Neural crest cell (in vitro differentiated cells): Measurements from ENCODE around the gene PDE11A. TPM values are rescaled to one million over a fixed set of nuclear protein-coding genes. Genes with fewer than 3 reads are reported as not detected.
A peak's percentile ranks its signal among the peaks of the same experiment; 100 is the strongest.

Experiments
- DNase-seq: peaks from one replicate; pipeline ENCODE4 v3.0.0; 2021; ENCODE audit warnings: low read depth, mixed read lengths, low spot score
- H3K27ac Mint-ChIP-seq: one replicate; pipeline ENCODE4 v1.8.0; 2021; ENCODE audit warnings: mild to moderate bottlenecking, mixed read lengths; ENCODE audit not compliant: unreplicated experiment
- H3K27me3 Mint-ChIP-seq: 2 replicates; pipeline ENCODE4 v1.8.0; 2021; ENCODE audit warnings: low read depth, mild to moderate bottlenecking, mixed read lengths
- H3K36me3 Mint-ChIP-seq: 2 replicates; pipeline ENCODE4 v1.8.0; 2021; ENCODE audit warnings: low read depth, mild to moderate bottlenecking, mixed read lengths
- H3K4me1 Mint-ChIP-seq: 2 replicates; pipeline ENCODE4 v1.8.0; 2021; ENCODE audit warnings: mixed read lengths
- H3K4me3 Mint-ChIP-seq: one replicate; pipeline ENCODE4 v1.8.0; 2021; ENCODE audit warnings: mild to moderate bottlenecking, mixed read lengths
- H3K9me3 Mint-ChIP-seq: 2 replicates; pipeline ENCODE4 v1.8.0; 2021; ENCODE audit warnings: mixed read lengths
- total RNA-seq: library from RNA; stranded (reverse); gene quantifications from 2 replicates; pipeline ENCODE4 v1.2.1, GENCODE V29; 2021
- TF ChIP-seq, protein P1 (sequence below): fragments of 200-600 bp; sonication (generic); conservative IDR thresholded peaks from 2 replicates; pipeline ENCODE4 v1.5.0; 2021; ENCODE audit warnings: antibody characterized with exemption, mild to moderate bottlenecking

PDE11A gene
- total RNA-seq, 1 donor from 2014 or later = 0.28 TPM

DNA sequence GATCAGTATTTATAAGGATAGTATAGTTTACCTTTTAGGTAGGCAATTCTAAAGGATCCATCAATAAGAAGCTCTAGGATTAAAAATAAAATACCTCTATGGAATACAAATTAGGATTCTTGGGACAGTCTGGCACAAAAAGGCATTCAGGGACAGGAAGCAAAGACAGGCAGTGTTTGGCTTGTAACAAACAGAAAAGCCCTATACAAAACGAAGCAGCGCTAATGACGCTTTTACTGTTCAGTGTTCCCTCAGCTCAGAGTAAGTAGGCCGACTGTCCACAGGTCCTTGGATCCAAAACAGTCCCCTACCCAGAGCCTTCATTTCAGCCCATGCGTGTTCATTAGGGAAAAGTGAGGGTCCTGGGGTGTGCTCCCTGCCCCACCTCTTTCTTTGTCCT lies 443.7 kb downstream of the PDE11A start:
- H3K36me3 Mint-ChIP-seq = no peaks in the 10 kb centered on the region
- TF ChIP-seq, protein P1, sequence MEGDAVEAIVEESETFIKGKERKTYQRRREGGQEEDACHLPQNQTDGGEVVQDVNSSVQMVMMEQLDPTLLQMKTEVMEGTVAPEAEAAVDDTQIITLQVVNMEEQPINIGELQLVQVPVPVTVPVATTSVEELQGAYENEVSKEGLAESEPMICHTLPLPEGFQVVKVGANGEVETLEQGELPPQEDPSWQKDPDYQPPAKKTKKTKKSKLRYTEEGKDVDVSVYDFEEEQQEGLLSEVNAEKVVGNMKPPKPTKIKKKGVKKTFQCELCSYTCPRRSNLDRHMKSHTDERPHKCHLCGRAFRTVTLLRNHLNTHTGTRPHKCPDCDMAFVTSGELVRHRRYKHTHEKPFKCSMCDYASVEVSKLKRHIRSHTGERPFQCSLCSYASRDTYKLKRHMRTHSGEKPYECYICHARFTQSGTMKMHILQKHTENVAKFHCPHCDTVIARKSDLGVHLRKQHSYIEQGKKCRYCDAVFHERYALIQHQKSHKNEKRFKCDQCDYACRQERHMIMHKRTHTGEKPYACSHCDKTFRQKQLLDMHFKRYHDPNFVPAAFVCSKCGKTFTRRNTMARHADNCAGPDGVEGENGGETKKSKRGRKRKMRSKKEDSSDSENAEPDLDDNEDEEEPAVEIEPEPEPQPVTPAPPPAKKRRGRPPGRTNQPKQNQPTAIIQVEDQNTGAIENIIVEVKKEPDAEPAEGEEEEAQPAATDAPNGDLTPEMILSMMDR = no peak

DNA sequence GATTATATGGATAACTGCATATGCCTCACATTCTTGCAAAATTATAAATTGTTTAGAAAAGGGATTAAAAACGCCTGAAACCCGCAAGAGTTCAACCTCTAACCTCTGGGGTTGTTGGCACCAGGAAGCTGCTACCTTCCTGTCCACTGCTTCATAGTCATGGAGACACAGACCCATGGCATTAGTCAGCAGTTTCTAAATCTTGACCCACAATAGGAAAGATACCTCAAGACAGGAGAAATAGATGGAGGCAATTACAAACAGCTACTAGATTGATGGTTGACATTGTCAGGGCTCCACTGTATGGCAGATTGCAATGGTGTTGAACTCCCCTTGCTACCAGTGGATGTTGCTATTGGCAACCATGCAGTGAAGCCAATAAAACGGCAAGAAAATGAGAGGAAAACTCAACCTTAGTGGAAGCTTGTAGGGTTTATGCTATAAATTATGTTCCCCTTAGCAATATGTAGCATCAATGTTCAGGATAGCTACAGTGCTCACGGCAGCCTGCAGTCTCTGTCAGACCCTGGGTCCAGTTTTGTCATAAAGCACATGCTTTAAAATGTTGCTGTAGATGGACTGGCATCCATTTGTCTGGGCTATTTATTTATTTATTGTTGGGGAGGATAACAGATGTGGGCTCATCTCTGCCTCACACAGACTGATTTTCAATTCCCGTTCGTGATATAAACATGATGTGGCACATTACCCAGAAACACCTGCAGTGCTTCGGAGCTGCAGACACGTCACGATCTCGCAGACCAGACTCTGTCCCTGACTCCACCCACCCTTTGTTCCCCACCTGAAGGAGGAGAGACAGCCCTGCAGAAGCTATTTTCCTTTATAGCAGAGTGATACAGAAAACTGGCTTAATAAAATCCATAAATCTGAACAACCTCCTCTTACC lies 446.6 kb downstream of the PDE11A start:
- H3K9me3 Mint-ChIP-seq = no peaks in the 10 kb centered on the region
- no peak overlapping the region for H3K4me3 Mint-ChIP-seq

More for the DNA sequence above, 443.7 kb downstream of the PDE11A start:
- H3K9me3 Mint-ChIP-seq = no peaks in the 10 kb centered on the region
- no peaks in the 10 kb centered on the region for H3K27me3 Mint-ChIP-seq
- peaks cover 7% of the 10 kb centered on the region for H3K4me1 Mint-ChIP-seq
- H3K27ac Mint-ChIP-seq = no peak overlapping the region
- no peak overlapping the region for H3K4me3 Mint-ChIP-seq
- DNase-seq = no peak

DNA sequence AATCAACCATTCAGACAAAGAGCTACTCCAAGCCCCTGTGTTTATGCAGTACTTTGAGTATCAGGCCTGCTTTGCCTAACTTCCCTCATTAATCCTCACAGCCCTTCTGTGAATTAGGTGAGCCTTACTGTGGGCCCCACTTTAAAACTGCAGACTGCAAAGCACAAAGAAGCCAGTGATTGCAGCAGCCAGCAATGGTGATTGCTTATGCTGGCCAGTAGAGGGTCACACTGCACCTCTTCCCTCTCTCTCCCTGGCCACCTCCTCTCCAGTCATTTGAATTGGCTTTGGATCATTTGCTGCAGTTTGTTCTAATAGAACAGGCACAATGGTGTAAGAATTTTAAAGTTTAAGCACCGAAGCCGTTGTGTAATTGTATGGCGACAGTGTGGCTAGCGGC lies 450.1 kb downstream of the PDE11A start:
- Mint-ChIP-seq H3K4me3 (peak overlapping the region; percentile 44), H3K9me3 (no peaks in the 10 kb centered on the region), H3K4me1 (peaks cover 31% of the 10 kb centered on the region), H3K36me3 (no peaks in the 10 kb centered on the region), H3K27ac (peak overlapping the region; percentile 29), H3K27me3 (no peaks in the 10 kb centered on the region)
- peak; percentile 33 for DNase-seq
- TF ChIP-seq, protein P1 = peak; percentile 68

More for the DNA sequence above, 446.6 kb downstream of the PDE11A start:
- Mint-ChIP-seq H3K36me3 (no peaks in the 10 kb centered on the region), H3K27ac (no peak overlapping the region), H3K4me1 (peaks cover 26% of the 10 kb centered on the region), H3K27me3 (no peaks in the 10 kb centered on the region)
- TF ChIP-seq, protein P1 = no peak
- no peak for DNase-seq

DNA sequence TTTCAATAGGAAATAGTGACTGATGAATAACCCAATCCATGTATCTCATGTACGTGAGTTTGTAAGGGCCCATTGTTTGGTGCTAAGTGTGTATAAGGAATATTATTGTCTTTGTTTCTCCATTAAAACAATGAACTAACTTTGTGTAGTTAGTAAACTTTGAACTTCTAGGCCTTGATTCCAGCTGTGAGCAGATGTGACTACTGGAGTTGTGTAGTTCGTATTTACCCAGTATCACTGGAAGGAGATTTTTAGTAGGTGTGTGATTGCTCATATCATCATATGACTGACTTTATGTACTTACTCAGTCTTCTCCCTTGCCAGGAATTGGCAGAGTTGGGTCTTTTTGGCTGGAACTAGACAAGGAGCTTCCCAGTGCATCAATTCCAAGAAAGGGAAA lies 452.6 kb downstream of the PDE11A start:
- DNase-seq = no peak
- Mint-ChIP-seq H3K36me3 (peaks cover 3% of the 10 kb centered on the region), H3K9me3 (peaks cover 6% of the 10 kb centered on the region), H3K4me1 (peaks cover 25% of the 10 kb centered on the region), H3K27me3 (no peaks in the 10 kb centered on the region), H3K4me3 (peak overlapping the region; percentile 52), H3K27ac (no peak overlapping the region)
- TF ChIP-seq, protein P1 = no peak

DNA sequence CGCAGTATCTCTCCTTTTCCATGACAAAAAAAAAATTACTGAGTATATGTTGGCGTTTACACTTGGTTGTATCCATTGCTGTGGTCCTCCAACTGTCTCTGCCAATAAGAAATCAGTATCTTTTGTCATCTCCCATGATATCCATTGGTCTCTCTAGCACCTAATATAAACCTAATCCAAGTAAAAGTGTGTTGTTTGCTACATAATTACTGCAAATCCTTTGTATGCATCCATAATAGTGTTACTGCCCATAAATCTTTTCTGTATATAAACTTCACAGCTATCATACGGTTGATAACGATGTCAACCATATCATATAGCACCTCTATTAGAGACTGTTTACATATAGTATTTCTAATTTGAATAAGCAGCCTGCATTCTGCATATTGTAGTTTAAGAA lies 453.1 kb downstream of the PDE11A start:
- no peak for DNase-seq
- TF ChIP-seq, protein P1 = no peak
- no peaks in the 10 kb centered on the region for H3K27me3 Mint-ChIP-seq
- H3K27ac Mint-ChIP-seq = no peak overlapping the region
- H3K4me3 Mint-ChIP-seq = peak overlapping the region; percentile 95
- peaks cover 25% of the 10 kb centered on the region for H3K4me1 Mint-ChIP-seq
- peaks cover 5% of the 10 kb centered on the region for H3K36me3 Mint-ChIP-seq
- H3K9me3 Mint-ChIP-seq = peaks cover 6% of the 10 kb centered on the region
